ENCODE results near the gene PODNL1.
"Not testable (repeated sequence)": the region's sequence is repeated elsewhere in the genome, so short reads cannot be mapped to it uniquely, and the experiment has no call there.

The PODNL1 gene

DNA sequence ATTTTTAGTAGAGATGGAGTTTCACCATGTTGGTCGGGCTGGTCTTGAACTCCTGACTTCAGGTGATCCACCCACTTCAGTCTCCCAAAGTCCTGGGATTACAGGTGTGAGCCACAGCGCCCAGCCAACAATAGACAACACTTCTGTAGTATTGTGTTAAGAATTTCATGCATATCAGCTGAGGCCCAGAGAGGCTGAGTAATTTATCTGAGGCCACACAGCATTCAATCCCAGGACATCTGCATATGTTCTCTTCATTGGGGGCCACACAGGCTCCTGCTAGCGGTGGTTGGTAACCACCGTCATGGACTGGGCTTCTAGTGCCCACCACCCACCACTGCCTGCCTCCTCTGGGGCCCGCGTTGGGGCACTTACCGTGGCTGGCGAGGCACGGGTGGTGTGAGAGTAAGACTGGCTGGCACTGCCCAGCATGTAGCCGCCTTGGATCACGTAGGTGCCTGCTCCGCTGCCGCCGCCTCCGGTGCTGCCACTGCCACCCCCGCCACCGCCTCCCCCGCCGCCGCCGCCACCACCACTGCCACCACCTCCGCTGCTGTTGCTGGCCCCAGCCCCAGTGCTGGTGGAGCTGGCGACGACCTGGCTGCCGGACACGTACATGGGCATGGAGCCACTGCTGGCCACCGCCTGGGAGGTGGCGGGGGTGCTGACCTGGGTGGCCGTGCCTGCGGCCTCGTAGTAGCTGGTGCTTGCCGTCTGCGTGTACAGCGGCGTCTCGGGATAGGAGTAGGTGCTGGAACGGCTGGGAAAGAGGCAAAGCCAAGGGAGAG lies 34.3 kb upstream of the PODNL1 start:
- no peak for DNase-seq

- DNase-seq: not testable (repeated sequence)
Measured at GRCh38 chr19:13971868-13972267, 33.7 kb upstream of the PODNL1 start.

DNA sequence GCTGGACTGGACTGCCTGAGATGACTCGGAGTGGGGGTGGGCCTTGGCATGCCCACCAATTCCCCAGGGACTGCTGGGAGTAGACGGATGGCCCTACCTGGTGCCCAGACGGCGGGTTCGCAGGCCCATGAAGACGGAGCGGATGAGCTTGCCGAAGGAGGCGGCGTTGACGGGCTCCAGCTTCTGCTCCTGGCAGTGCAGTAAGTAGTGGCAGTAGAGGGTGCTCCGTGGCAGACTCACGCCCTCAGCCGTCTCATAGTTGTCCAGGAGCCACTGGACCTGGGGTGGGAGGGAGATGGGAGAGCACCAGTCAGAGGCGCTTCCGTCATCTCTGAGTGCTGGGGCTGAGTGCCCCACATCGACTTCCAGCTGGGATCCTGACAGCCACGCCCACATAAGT lies 31.7 kb upstream of the PODNL1 start:
- DNase-seq: no peak

DNA sequence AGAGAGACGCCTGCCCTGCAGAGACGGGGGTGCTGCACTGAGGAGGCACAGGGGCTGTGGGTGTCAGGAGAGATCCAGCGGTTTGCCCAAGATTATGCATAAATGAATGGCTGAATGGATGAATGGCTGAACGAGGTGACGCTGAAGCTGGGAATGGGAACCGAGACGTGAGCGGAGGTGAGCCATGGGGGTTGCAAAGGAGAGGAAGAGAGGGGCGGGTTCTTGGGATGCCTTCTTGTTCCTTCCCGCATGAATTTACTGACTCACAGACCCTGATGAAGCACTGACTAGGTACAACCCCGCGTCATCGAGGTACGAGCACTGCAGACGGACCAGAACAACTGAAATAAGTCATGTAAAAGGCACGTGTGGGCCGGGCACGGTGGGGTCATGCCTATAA lies 30.8 kb upstream of the PODNL1 start:
- DNase-seq: no peak

GRCh38 chr19:13968383-13968935 lies 30.2 kb upstream of the PODNL1 start:
- no peak for DNase-seq

GRCh38 chr19:13967206-13967605 lies 29.0 kb upstream of the PODNL1 start:
- not testable (repeated sequence) for DNase-seq

- DNase-seq: no peak
Measured at GRCh38 chr19:13966684-13967128, 28.5 kb upstream of the PODNL1 start.

DNA sequence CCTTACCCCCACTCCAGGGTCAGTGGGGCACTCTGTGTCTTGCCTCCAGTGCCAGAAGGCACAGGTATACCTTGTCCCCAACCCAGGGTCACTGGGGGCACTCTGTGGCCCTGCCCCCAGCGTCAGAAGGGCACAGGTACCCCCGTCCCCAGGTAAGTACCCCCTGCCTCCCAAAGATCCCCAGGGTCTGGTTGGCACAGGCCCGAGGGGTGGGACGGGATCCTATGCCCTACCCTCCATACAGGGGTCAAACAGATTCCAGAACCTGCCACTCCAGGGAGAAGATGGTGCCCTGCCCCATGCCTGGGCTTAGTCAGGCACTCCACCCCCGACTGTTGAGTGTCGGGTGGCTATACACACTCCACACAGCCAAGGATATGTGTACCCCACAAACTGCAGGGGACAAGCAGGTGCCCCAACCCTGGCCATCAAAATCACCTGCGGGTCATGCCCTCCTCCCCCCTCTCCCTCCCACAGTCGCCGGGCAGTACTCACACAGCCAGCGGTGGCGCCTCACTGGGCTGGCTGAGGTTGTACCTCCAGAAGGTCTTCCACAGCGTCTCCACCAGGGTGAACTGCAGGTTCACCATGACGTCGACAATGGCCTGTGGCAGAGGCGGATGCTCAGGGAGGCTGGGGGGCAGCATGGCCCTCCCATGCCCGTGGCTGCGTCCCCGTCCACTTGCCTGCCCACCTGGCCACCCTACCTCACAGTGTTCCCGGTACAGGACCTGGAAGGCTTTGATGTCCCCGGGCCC lies 27.9 kb upstream of the PODNL1 start:
- DNase-seq: no peak

GRCh38 chr19:13965377-13965896 lies 27.2 kb upstream of the PODNL1 start:
- DNase-seq: no peak

DNA sequence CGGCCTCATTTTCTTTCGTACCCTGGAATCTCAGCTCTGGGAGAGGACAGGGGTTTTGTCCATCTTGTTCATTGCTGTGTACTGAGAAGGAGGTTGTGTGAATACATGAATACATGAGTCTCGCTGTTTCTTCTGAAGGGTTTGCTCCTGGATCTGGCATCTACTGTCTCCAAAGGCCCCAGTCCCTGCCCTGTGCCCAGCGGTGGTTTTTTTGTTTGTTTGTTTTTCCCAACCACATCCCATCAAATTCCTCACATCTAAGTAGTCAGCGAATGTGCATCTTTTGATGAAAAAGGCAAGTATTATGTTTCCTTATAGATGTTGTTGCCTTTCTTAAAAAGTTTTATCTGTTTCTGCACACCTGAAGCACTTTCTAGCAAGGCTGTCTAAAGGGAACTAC lies 26.6 kb upstream of the PODNL1 start:
- DNase-seq: no peak

DNA sequence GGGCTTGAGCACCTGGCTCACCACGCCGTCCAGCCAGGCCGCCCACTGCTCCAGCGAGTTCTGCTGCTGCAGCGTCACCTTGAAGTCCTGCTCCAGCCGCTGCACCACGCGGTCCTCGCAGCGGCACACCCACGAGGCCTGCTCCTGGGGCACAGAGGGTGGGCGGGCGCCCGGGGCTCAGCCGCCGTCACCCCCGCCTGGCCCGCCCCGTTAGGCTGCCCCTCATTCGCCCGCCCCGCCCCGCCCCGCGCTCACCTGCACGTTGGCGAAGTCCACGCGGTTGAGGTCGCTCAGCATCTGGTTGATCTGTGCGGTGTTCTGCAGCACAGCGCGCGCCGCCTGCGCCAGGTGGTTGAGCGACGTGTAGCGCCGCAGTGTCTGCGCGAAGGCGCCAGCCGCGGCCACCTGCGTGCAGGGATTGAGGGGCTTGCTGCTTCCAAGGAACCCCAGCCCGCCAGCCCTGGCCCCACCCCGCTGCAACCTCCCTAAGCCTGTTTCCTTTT lies 25.4 kb upstream of the PODNL1 start:
- no peak for DNase-seq

- no peak for DNase-seq
Measured at GRCh38 chr19:13962699-13963602, 24.7 kb upstream of the PODNL1 start.

DNA sequence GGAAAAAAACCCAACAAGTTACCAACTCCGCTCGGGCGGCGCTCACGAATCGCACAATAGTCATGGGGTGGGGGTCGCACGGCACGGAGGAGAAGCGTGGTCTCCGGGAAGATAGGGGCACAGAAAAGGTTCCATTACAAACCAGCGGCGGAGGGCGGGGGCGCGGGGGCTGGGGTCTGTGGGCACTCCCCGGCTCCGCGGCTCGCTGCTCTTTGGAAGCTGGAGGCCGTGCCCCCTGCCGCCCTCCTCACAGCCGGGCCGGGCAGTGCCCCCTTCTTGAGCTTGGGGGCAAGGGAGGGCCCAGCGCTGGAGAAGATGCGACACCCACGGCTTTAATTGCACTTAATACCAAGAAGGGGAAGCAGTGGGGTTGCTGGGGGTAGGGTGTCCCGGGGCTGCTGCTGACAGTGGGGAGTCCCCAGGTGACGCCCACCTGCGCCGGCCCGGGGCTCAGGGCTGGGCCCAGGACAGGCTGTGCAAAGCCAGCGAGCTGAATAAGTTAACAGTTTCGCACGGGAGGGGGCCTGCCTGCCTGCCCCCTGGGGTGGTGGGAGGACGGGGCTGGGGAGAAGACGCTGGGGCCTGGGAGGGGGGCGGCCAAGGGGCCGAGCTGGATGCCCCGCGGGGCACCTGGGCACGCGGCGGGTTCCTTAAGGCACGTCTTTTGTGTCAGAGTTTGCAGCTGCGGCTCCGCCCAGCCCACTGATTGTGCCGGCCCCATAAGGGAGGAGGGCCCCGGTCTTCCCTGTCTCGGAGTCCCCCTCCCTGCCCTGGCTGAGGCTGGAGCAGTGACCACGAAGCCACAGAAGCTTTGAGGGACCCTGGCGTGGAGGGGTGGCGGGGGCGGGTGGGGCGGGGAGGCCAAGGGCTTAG lies 23.8 kb upstream of the PODNL1 start:
- DNase-seq: no peak

DNA sequence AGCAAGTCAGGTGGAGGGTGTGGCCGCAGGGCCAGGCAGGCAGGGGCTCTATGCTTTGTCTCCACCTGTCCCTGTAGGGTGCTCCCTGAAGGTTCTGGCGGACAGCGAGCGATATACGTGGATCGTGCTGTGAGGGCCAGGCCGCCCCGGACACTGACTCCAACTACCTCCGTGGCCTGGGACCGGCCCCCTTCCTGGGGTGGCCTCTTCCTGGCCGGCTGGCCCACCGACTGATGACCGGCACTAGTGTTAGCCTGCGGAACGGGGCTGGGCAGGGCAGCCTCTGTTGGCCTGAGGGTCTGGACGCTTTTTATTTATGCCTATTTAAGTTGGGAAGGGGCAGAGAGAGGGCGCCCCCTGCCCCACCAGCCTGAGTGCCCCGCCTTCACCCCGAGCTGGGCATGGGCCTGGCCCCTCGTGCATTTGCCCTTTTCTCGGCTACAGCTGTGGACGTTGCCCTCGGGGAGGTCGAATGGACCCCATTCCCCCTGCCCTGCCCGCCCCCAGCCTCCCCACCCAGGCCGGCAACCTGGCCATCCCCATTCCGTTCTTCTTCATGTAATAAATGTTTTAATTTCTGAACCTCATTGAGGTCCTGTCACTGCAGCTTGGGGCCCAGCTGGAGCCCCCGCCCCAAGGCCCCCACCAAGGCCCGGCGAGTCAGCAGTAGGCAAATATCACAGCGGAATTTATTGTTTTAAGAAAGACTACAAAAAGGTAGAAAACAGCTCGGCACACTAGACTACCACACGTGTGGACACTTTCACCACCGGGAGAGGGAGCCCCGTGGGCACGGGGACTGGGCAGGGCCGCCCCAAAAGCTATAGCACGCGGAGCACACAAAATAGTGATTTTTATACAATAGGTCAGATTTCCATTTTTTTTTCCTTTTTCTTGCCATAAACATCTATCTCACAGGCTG lies 22.9 kb upstream of the PODNL1 start:
- DNase-seq: no peak

DNA sequence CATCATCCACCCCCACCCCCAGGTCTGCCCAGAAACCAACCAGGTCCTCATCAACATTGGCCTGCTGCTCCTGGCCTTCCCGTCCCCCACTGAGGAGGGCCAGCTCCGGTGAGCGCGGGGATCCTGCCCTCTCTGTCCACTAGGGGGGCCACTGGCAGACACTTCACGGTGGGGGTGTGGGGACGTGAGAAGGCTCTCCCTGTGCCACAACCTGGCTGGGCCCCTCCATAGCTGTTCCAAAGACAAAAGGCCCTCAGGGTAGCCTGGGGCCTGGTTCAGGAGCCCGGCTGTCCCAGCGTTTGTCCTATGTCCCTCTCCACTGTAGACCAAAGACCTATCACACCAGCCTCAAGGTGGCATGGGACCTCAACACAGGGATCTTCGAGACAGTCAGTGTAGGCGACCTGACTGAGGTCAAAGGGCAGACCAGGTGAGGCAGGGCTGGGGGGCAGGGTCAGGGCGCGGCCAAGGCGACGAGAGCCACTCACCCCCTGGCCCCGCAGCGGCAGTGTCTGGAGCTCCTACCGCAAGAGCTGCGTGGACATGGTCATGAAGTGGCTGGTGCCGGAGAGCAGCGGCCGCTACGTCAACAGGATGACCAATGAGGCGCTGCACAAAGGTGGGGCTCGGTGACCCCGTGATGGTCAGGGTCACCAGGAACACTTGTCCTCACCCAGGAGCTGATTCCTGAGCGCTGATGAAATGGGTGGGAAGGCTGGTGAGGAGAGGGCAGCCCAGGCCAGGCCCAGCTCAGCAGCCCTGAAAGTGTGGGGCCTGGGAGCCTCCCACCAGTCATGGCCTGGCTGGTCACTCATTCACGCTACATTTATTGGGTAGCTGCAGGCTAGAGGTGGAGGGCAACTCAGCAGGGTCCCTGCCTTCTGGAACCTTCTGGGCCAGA lies 22.0 kb upstream of the PODNL1 start:
- no peak for DNase-seq

GRCh38 chr19:13959141-13959961 lies 21.1 kb upstream of the PODNL1 start:
- no peak for DNase-seq

- no peak for DNase-seq
Measured at GRCh38 chr19:13958043-13958442, 19.8 kb upstream of the PODNL1 start.

DNA sequence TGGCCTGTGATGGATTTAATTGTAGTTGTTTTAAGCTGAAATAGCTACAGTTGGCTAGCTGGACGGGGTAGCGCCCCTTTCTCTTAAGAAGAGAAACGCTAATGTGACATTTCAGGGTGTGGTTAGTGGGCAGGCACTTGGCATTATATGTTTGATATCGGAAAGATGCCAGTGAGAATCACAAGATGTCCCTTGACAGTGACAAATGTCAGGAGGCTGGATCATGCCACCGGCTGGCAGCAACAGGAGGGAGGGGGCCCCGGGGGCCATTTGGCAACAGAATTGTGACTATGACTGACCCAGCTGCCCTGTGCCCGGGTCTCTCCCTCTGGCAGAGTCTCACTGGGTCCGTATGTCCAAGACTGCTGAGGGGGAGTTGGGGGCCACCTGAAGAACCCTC lies 18.8 kb upstream of the PODNL1 start:
- DNase-seq: no peak

Data from DMS153 (cell line).